CD1c-positive myeloid dendritic cell (primary cell): ENCODE results near the gene FLT3LG.
"Not testable (repeated sequence)": the region's sequence is repeated elsewhere in the genome, so short reads cannot be mapped to it uniquely, and the experiment has no call there.

Experiments
- DNase-seq: peaks from one replicate; pipeline ENCODE4 v3.0.0-alpha.2; 2016; ENCODE audit errors: extremely low spot score

The FLT3LG gene

DNA sequence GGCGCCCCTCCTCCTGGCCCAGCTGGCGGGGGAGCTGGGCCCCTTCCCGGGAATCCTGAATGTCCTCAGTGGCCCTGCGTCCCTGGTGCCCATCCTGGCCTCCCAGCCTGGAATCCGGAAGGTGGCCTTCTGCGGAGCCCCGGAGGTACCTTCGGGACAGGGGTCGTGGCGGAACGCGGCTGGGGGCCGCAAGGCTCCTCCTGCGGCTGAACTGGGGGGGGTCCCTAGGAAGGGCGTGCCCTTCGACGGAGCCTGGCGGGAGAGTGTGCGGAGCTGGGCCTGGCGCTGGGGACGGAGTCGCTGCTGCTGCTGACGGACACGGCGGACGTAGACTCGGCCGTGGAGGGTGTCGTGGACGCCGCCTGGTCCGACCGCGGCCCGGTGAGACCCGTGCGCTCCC is 12.4 kb upstream of the FLT3LG start:
- no peak for DNase-seq

DNA sequence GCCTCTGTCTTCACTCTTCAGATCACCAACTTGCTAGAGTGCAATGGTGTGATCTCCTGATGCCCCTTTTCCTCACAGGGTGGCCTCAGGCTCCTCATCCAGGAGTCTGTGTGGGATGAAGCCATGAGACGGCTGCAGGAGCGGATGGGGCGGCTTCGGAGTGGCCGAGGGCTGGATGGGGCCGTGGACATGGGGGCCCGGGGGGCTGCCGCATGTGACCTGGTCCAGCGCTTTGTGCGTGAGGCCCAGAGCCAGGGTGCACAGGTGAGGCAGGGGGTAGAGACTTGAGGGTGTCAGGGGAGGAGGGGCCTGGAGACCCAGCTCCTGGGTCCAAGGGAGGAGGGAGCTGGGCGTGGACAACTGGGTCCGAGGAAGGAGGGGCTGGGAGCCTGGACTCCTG is 11.5 kb upstream of the FLT3LG start:
- DNase-seq = no peak

DNA sequence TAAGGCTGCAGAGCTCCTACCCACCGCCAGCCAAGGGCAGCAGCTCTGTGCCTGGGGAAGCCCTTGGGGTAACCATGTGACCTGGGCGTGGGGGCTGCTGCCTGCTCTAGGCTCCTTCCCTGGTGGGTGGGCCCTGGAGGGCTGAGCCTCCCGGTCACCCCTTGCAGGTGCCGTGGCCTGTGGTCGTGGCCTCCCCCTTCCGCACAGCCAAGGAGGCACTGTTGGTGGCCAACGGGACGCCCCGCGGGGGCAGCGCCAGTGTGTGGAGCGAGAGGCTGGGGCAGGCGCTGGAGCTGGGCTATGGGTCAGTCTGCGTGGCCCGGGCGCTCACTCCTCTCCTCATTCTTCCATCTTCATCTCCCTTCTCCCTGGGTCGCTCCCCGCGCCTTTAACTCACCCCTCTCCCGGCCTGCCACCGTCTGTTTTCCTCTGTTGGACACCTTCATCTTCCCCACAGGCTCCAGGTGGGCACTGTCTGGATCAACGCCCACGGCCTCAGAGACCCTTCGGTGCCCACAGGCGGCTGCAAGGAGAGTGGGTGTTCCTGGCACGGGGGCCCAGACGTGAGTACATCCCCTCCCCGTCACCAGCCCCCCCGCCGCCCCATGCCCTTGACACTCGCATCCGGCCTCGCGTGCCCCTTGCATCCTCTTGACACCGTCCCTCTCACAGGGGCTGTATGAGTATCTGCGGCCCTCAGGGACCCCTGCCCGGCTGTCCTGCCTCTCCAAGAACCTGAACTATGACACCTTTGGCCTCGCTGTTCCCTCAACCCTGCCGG is 9.9 kb upstream of the FLT3LG start:
- no peak for DNase-seq

DNA sequence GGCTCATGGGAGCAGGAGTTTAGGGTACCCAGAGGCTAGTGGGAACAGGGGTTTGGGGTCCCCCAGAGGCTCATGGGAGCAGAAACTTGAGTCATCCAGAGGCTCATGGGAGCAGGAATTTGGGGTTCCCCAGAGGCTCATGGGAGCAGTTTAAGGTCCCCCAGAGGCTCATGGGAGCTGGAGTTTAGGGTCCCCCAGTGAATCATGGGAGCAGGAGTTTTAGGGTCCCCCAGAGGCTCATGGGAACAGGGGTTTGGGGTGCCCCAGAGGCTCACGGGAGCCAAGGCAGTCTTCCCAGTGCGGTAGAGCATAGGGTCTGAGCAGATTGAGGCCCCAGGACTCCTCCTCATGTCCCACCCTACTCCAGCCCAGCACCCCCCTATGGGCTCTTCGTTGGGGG is 8.6 kb upstream of the FLT3LG start:
- DNase-seq = no peak

DNA sequence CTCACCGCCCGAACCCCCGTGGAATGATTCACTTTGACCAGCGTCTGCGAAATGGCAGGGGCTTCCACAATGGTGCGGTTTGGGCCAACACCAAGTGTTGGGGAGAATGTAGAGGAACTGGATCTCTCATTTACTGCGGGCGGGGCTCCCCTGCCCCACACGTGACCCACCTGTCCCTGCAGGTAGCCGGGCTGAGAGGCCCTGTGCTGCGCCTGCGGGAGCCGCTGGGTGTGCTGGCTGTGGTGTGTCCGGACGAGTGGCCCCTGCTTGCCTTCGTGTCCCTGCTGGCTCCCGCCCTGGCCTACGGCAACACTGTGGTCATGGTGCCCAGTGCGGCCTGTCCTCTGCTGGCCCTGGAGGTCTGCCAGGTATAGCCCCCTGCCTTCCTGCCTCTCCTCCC is 5.8 kb upstream of the FLT3LG start:
- DNase-seq = no peak

DNA sequence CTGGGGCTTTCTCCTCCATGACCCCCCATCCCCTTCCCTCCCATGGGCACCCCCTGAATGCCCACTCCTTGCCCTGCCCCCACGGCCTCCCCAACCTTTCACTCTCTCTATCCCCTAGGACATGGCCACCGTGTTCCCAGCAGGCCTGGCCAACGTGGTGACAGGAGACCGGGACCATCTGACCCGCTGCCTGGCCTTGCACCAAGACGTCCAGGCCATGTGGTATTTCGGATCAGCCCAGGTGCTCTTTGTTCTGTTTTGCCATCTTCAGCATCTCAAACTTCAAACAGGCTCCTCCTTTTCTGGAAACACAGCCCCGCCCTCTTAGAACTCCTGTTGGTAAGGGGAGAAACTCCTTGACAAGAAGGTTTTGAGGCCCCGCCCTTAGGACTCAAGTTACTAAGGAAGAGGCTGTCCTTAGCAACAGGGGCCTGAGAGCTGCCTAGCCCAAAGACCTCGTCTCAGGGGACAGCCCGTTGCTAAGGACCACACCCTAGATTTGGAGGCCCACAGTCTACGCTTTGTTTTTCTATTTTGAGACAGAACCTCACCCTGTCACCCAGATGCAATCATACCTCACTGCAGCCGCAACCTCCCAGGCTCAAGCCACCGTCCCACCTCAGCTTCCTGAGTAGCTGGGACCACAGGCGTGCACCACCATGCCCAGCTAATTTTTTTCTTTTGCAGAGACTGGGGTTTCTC is 5.1 kb upstream of the FLT3LG start:
- peak; percentile 78 for DNase-seq

DNA sequence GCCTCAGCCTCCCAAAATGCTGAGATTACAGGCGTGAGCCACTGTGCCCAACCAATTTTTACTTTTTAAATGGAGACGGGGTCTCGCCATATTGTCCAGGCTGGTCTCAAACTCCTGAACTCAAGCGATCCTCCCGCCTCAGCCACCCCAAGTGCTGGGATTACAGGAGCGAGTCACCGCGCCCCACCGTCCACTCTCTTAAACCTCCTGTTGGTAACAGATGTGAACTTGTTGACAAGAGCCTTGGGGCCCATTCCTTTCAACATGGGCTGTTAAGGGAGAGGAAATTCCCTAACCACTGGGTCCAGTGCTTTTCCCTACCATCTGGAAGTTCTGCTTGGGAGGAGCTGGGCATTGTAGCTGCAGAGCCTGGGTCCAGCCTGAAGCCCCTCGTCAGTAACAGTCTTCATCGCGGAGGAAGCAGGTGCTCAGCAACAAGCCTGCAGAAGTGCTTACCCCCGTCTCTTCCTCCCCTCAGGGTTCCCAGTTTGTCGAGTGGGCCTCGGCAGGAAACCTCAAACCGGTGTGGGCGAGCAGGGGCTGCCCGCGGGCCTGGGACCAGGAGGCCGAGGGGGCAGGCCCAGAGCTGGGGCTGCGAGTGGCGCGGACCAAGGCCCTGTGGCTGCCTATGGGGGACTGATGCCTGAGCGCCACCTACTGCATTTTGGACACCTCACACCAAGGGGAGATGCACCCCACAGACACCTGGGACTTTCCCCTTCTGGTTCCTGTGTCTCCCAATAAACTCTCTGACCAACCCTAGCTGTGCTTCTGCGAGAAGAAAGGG is 4.0 kb upstream of the FLT3LG start:
- DNase-seq = peak; percentile 66

DNA sequence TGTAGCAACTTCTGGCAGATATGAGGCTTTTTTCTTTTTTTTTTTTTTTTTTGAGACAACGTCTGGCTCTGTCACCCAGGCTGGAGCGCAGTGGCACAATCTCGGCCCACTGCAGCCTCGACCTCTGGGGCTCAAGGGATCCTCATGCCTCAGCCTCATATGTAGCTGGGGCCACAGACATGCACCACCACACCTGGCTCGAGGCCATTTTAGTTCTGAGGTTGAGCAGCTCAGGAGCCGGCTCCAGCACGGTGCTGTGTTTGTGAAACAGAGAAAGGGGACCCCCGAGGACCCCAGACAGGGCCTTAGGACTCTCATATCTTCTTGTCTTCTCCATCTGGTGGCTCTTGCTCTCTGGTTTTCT is 3.4 kb upstream of the FLT3LG start:
- no peak for DNase-seq

DNA sequence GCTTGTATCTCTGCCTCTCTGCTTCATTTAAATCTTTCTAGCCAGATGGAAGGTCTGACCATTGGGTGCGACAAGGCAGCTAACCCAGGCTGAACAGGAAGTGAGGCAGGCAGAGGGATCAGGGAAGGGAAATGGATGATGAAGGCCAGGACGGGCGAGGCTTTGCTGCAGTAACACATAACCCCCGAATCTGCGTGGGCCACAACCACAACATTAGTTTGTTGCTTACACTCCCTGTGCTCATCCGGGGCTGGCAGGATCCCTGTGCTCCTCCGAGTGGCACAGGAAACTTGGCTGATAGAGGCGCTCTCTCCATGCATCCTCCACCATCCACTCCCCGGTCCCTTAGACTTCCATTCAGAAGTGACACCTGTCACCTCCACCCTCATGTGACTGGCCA is 1.1 kb upstream of the FLT3LG start:
- no peak for DNase-seq

DNA sequence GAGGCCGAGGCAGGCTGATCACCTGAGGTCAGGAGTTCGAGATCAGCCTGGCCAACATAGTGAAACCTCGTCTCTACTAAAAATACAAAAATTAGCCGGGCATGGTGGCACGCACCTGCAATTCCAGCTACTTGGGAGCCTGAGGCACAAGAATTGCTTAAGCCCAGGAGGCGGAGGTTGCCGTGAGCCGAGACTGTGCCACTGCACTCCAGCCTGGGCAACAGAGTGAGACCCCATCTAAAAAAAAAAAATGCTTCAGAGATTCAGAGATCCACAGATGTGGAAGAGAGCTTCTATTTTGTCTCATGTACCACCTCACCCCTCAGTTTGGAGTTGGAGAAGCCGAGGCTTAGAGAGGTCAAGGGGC is 531 bp upstream of the FLT3LG start:
- not testable (repeated sequence) for DNase-seq

DNA sequence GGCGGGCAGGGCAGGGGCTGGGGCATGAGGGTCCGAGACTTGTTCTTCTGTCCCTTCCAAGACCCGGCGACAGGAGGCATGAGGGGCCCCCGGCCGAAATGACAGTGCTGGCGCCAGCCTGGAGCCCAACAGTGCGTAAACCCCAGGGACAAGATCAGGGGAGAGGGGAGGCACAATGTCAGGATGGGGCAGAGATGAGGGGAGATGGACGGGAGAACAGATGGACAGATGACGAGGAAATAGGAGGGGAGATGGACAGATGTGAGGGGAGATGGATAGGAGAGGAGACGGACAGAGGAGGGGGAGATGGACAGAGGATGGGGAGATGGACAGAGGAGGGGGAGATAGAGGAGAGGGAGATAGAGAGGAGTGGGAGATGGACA is 518 bp downstream of the FLT3LG start:
- DNase-seq = no peak

DNA sequence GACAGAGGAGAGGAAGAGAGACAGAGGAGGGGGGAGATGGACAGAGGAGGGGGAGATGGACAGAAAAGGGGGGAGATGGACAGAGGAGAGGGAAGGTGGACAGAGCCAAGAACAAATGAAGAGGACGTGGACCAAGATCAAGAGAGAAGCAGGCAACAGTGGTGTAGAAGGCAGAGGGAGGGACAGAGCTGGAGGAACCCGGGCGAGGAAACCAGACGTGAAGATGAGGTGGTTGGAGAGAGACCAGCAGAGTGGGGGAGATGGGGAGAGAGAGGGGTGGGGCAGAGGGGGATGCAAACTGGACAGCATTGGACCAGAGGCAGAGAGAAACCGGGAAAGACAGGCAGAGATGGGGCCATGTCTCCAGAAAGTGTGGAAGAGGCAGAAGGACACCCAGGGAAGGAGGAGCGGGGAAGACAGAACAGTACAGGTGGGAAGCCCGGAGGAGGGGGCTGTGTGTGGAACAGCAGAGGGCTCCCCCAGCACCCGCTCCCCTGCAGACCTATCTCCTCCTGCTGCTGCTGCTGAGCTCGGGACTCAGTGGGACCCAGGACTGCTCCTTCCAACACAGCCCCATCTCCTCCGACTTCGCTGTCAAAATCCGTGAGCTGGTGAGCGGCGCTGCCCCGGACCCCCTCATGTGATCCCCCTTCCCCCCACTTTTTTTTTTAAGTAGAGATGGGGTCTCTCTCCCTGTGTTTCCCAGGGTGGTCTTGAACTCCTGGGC is 1.3 kb downstream of the FLT3LG start:
- DNase-seq = no peak

DNA sequence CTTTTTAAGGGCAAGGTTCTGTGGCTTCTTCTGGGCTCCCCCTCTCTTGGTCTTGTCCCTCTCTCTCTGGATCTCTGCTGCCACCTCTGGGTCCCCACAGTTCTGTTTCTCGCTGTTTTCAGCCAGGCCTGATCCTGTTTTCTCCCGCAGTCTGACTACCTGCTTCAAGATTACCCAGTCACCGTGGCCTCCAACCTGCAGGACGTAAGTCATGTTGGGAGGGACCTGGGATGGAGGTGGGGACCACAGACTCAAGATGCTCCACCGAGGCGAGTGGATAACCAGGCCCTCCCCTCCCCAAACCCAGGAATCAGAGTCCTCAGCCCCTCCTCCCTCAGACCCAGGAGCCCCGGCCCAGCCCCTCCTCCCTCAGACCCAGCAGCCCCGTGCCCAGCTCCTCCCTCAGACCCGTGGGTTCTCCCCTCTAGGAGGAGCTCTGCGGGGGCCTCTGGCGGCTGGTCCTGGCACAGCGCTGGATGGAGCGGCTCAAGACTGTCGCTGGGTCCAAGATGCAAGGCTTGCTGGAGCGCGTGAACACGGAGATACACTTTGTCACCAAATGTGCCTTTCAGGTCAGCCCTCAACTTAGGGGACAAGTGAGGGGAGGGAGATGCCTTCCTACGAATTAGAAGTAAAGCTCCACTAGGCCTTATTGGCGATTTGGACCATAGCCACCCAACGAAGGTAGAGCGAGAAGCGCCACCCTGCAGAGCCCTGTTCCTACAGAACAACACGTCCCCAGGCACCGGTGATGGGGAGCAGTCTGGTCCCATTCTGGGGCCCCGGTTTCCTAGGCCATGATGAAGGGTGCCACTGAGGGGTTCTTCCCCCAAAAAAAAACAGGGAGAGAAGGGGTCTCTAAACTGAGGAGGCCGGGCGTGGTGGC is 2.2 kb downstream of the FLT3LG start:
- peak; percentile 35 for DNase-seq

DNA sequence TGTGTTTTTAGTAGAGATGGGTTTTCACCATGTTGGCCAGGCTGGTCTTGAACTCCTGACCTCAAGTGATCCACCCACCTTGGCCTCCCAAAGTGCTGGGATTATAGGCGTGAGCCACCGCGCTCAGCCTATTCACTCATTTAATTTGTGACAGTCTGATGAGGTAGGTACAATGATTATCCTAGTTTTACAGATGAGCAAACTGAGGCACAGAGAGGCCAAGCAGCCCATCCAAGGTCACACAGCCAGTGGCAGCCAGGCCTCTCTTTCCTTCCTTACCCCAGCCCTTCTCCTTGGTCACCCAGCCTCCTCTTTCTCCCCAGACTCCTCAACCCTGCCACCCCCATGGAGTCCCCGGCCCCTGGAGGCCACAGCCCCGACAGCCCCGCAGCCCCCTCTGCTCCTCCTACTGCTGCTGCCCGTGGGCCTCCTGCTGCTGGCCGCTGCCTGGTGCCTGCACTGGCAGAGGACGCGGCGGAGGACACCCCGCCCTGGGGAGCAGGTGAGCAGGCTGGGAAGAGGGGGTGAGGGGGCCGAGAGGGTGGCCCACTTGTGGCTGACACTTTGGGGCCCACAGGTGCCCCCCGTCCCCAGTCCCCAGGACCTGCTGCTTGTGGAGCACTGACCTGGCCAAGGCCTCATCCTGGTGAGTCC is 6.1 kb downstream of the FLT3LG start:
- no peak for DNase-seq

DNA sequence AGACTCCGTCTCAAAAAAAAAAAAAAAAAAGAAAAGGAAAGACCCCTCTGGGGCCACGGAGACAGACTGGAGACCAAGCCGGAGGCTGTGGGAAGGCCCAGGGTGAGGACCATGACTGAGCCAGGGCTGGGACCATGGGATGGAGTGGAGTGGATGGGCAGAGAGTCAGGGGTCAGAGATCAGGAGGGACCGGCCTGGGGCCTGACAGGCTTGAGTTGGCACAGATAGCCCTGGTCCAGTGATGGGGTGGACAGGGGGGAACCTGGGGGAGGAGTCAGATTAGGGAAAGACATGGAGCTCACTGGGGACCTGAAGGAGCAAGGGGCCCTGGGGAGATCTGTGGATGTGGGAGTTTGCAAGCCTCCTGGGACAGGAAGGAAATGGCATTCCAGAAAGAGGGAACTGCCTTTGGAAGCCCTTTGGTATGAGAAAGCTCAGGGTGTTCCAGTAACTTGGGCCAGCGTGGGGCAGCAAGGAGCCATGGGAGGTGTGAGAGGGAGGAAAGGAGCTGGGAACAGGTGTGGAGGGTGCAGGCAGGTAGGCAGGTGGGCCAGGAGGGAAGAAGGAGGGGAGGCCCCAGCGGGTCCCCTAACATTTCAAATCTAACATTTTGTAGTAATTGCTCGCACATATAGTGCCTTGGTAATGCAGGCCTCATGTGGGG is 7.1 kb downstream of the FLT3LG start:
- DNase-seq = no peak

DNA sequence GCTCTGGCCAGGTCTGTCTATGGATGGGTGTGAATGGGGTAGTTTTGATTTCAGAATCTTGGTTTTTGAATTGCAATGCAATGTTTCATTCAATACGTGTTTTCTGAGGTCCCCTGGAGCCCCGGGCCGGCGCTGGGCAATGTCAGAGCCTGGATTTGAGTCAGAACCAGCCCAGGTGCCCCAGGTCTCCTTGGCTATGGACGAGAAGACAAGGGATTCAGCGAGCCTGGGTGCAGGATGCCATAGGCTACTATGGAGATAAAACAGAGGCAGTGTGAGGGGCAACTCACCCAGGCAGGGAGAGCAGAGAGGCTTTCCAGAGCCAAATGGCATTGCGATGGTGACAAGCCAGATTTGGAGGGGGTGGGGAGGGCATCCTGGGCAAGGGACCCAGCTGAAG is 12.2 kb downstream of the FLT3LG start:
- DNase-seq = no peak

DNA sequence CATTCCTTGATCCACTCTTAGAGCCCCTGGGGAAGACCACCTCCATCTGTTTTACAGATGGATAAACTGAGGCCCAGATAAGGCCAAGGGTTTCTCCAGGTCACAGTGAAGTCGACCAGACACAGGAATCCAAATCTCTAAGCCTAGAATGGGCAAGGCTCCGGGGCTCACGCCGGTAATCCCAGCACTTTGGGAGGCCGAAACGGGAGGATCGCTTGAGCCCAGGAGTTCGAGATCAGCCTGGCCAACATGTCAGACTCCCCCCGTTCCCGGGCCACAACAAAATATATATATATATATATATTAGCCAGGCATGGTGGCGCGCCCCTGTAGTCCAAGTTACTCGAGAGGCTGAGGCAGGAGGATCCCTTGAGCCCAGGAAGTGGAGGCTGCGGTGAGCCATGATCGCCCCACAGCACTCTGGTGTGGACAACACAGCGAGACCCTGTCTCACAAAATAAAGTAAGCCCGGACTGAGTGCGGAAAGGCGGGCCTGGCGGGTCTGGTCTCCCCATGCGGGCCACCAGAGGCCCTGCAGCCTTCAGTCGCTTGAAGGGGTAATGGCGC is 12.8 kb downstream of the FLT3LG start:
- no peak for DNase-seq

DNA sequence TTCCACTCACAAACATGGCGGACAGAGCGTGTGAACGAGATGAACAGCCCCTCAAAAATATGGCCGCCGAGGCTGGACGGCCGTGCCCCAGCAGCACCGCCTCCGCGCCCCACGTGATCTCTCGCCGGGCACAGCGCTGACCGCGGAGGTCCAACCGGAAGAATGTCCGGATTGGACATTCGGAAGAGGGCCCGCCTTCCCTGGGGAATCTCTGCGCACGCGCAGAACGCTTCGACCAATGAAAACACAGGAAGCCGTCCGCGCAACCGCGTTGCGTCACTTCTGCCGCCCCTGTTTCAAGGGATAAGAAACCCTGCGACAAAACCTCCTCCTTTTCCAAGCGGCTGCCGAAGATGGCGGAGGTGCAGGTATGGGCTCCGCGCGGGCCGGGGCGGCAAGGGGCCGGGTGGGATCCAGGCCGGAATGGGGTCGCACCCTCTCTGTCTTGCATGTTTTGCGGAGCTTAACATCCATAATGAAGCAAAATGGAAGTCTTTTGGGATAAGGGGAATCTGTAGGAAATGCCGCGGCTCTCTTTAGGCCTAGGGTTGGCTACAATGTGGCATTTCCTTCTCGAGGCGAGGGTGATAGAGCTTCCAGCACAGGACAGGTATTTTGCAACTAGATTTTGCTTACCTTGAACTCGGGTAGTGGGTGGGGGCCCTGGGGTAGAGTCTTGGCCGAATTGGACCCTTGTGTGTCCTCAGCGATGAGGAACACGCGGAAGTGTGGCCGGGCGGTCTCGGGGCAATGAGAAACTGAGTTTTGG is 13.4 kb downstream of the FLT3LG start, which contains the start of gene RPL13A:
Gene RPL13A, plus strand, starts transcription at position 332 of the 769 bp plus-strand sequence. Its CDS starts 22 bp downstream, at position 354.
- DNase-seq = peak; percentile 100
